Memory B cell (primary cell): ENCODE data around the gene BTG1.
"Not testable (repeated sequence)": the region's sequence is repeated elsewhere in the genome, so short reads cannot be mapped to it uniquely, and the experiment has no call there.

Experiments
- ATAC-seq: fragments of 150-1000 bp; cut with Tn5 transposase; 2 replicates; pipeline ENCODE4 v1.10.0; 2021; ENCODE audit warnings: low read depth, mild to moderate bottlenecking, moderate library complexity
- DNase-seq, 2 donors: peaks; one replicate each; pipeline ENCODE4 v3.0.0; 2022; ENCODE audit warnings: low spot score in 2 of 2
- H3K27ac Mint-ChIP-seq: one replicate; pipeline ENCODE4 v1.8.0; 2022; ENCODE audit warnings: mild to moderate bottlenecking, moderate library complexity, mixed read lengths
- H3K27me3 Mint-ChIP-seq: one replicate; pipeline ENCODE4 v1.8.0; 2022; ENCODE audit warnings: mixed read lengths
- H3K36me3 Mint-ChIP-seq: one replicate; pipeline ENCODE4 v1.8.0; 2022; ENCODE audit warnings: mild to moderate bottlenecking, mixed read lengths
- H3K4me1 Mint-ChIP-seq: one replicate; pipeline ENCODE4 v1.8.0; 2022; ENCODE audit warnings: mixed read lengths
- H3K4me3 Mint-ChIP-seq: one replicate; pipeline ENCODE4 v1.8.0; 2022; ENCODE audit warnings: mild to moderate bottlenecking, moderate library complexity, mixed read lengths
- H3K9me3 Mint-ChIP-seq: one replicate; pipeline ENCODE4 v1.8.0; 2022; ENCODE audit warnings: mixed read lengths

Gene BTG1

GRCh38 chr12:92111256-92111655 lies 34.4 kb downstream of the BTG1 start:
- Mint-ChIP-seq H3K36me3 (no peaks in the 10 kb centered on the region), H3K9me3 (peaks cover 1% of the 10 kb centered on the region), H3K27ac (no peak overlapping the region), H3K27me3 (no peaks in the 10 kb centered on the region), H3K4me1 (peaks cover 16% of the 10 kb centered on the region), H3K4me3 (no peak overlapping the region)
- DNase-seq: no peak
- ATAC-seq: no peak

- Mint-ChIP-seq H3K27me3 (no peaks in the 10 kb centered on the region), H3K4me1 (peaks cover 13% of the 10 kb centered on the region), H3K36me3 (no peaks in the 10 kb centered on the region), H3K4me3 (no peak overlapping the region), H3K9me3 (peaks cover 1% of the 10 kb centered on the region), H3K27ac (no peak overlapping the region)
- DNase-seq (no peak), ATAC-seq (no peak)
Observed at GRCh38 chr12:92110083-92110640, 35.5 kb downstream of the BTG1 start.

DNA sequence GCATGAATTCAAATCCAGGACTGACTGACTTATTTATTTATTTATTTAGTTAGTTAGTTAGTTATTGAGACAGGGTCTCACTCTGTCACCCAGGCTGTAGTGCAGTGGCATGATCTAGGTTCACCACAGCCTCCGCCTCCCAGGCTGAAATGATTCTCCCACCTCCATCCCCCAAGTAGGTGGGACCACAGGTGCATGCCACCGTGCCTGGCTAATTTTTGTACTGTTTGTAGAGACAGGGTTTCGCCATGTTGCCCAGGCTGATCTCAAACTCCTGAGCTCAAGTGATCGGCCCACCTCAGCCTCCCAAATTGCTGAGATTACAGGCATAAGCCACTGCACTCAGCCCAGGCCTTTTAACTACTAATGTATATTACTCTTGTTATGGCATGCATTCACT lies 36.0 kb downstream of the BTG1 start:
- ATAC-seq (no peak), DNase-seq (no peak)
- no peak overlapping the region for H3K4me3 Mint-ChIP-seq
- no peaks in the 10 kb centered on the region for H3K36me3 Mint-ChIP-seq
- peaks cover 1% of the 10 kb centered on the region for H3K9me3 Mint-ChIP-seq
- H3K27ac Mint-ChIP-seq: no peak overlapping the region
- peaks cover 13% of the 10 kb centered on the region for H3K4me1 Mint-ChIP-seq
- no peaks in the 10 kb centered on the region for H3K27me3 Mint-ChIP-seq

GRCh38 chr12:92108651-92109050 lies 37.0 kb downstream of the BTG1 start:
- Mint-ChIP-seq H3K4me3 (no peak overlapping the region), H3K4me1 (peaks cover 13% of the 10 kb centered on the region), H3K27ac (peak overlapping the region; percentile 33), H3K27me3 (no peaks in the 10 kb centered on the region), H3K36me3 (no peaks in the 10 kb centered on the region), H3K9me3 (peaks cover 1% of the 10 kb centered on the region)
- ATAC-seq: no peak
- DNase-seq: no peak

- no peaks in the 10 kb centered on the region for H3K27me3 Mint-ChIP-seq
- H3K36me3 Mint-ChIP-seq: no peaks in the 10 kb centered on the region
- no peak for ATAC-seq
- DNase-seq: no peak
- no peaks in the 10 kb centered on the region for H3K9me3 Mint-ChIP-seq
- peaks cover 13% of the 10 kb centered on the region for H3K4me1 Mint-ChIP-seq
- no peak overlapping the region for H3K27ac Mint-ChIP-seq
- no peak overlapping the region for H3K4me3 Mint-ChIP-seq
Observed at GRCh38 chr12:92107621-92108131, 38.0 kb downstream of the BTG1 start.

DNA sequence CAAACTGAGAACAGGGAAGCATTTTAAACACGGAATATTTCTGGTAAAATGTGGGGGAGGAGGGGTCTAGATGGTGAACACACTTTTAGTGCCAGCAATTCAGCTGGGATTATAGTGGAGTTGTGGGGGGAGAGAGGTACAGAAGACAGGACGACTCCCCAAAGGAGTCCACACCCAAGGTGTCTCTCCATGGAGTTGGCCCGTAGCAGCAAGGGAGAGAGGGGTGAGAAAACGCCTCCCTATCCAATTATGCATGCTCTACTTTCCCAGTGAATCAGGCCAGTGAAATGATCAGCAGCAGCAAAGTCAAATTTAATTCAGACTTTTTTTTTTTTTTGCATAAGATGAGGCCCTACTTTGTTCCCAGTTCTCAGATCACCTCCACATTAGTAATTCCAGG lies 38.6 kb downstream of the BTG1 start:
- Mint-ChIP-seq H3K4me1 (peaks cover 12% of the 10 kb centered on the region), H3K27me3 (no peaks in the 10 kb centered on the region), H3K9me3 (no peaks in the 10 kb centered on the region), H3K36me3 (no peaks in the 10 kb centered on the region), H3K4me3 (no peak overlapping the region), H3K27ac (no peak overlapping the region)
- no peak for DNase-seq
- ATAC-seq: no peak

GRCh38 chr12:92105676-92106075 lies 40.0 kb downstream of the BTG1 start:
- Mint-ChIP-seq H3K36me3 (peaks cover 3% of the 10 kb centered on the region), H3K4me3 (no peak overlapping the region), H3K27ac (no peak overlapping the region), H3K27me3 (no peaks in the 10 kb centered on the region), H3K4me1 (peaks cover 9% of the 10 kb centered on the region), H3K9me3 (peaks cover 1% of the 10 kb centered on the region)
- no peak for DNase-seq
- no peak for ATAC-seq

- H3K4me1 Mint-ChIP-seq: peaks cover 8% of the 10 kb centered on the region
Observed at GRCh38 chr12:92105110-92105509, 40.5 kb downstream of the BTG1 start.

DNA sequence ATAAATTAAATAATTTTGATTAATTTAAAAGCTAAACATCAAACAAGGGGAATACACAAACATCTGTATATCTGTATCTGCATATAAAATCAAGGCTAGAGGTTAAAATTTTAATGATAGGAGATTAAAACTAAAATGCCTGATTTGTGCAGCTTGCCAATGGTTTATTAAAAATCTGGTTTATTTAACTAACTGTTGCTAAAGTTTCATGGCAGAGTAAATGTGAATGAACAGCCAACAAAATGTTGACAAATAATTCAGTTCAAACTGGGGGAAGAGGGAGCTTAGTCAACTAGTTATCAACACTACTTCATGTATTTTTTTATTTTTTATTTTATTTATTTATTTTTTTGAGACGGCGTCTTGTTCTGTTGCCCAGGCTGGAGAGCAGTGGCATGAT lies 43.0 kb downstream of the BTG1 start:
- Mint-ChIP-seq H3K27me3 (no peaks in the 10 kb centered on the region), H3K36me3 (peaks cover 10% of the 10 kb centered on the region), H3K4me1 (peaks cover 6% of the 10 kb centered on the region), H3K4me3 (no peak overlapping the region), H3K27ac (no peak overlapping the region), H3K9me3 (peaks cover 7% of the 10 kb centered on the region)
- no peak for ATAC-seq
- DNase-seq: no peak

More at GRCh38 chr12:92105110-92105509, 40.5 kb downstream of the BTG1 start:
- DNase-seq (no peak), ATAC-seq (no peak)
- Mint-ChIP-seq H3K36me3 (peaks cover 6% of the 10 kb centered on the region), H3K9me3 (peaks cover 3% of the 10 kb centered on the region), H3K27ac (no peak overlapping the region), H3K27me3 (no peaks in the 10 kb centered on the region), H3K4me3 (no peak overlapping the region)

- no peak overlapping the region for H3K27ac Mint-ChIP-seq
- DNase-seq: no peak
- no peak for ATAC-seq
- no peak overlapping the region for H3K4me3 Mint-ChIP-seq
- H3K27me3 Mint-ChIP-seq: no peaks in the 10 kb centered on the region
- peaks cover 7% of the 10 kb centered on the region for H3K9me3 Mint-ChIP-seq
- H3K4me1 Mint-ChIP-seq: peaks cover 11% of the 10 kb centered on the region
- peaks cover 10% of the 10 kb centered on the region for H3K36me3 Mint-ChIP-seq
Observed at GRCh38 chr12:92098594-92099380, 46.9 kb downstream of the BTG1 start.

GRCh38 chr12:92096346-92097136 lies 49.1 kb downstream of the BTG1 start:
- Mint-ChIP-seq H3K4me3 (no peak overlapping the region), H3K9me3 (peaks cover 7% of the 10 kb centered on the region), H3K27me3 (no peaks in the 10 kb centered on the region), H3K4me1 (peaks cover 11% of the 10 kb centered on the region), H3K27ac (no peak overlapping the region), H3K36me3 (peaks cover 10% of the 10 kb centered on the region)
- no peak for DNase-seq
- ATAC-seq: no peak

DNA sequence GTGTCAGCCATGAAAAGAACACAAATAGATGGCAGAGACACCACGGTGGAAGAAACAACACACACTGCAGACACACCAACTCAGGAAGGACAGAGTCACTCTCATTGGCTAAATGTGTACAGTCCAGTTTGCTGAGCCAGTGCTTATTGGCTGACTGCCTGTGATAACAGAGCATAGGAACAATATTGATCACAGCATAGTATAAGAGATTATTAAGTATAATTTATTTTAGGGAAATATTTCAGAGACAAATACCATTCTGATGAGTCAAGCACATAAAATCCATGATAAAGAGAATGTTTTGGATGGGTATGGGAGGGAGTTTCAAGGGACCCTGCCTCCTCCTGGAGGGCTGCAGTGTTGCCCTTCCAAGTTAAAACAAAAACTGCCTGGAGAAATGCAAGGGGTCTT lies 50.9 kb downstream of the BTG1 start:
- Mint-ChIP-seq H3K27ac (no peak overlapping the region), H3K4me1 (peaks cover 7% of the 10 kb centered on the region), H3K27me3 (no peaks in the 10 kb centered on the region), H3K4me3 (no peak overlapping the region), H3K9me3 (peaks cover 2% of the 10 kb centered on the region), H3K36me3 (peaks cover 2% of the 10 kb centered on the region)
- DNase-seq (no peak), ATAC-seq (no peak)

GRCh38 chr12:92094301-92094700 lies 51.3 kb downstream of the BTG1 start:
- H3K27ac Mint-ChIP-seq, H3K36me3 Mint-ChIP-seq, H3K27me3 Mint-ChIP-seq, H3K4me1 Mint-ChIP-seq, H3K9me3 Mint-ChIP-seq, H3K4me3 Mint-ChIP-seq, DNase-seq: not testable (repeated sequence)
- ATAC-seq: peak; percentile 45
